SK-N-SH (cell line): ENCODE data around the gene TEKT2.

ENCODE experiments used
- CTCF ChIP-seq: fragments of 200-600 bp; sonication (generic); IDR thresholded peaks from 2 replicates; pipeline ENCODE4 v1.6.1; 2017; ENCODE audit warnings: antibody characterized with exemption, mild to moderate bottlenecking, moderate library complexity
- NRF1 ChIP-seq: IDR thresholded peaks from 2 replicates; pipeline ENCODE4 v1.6.1; 2012; ENCODE audit warnings: low read depth, mild to moderate bottlenecking, low read length
- POLR2AphosphoS5 ChIP-seq: IDR thresholded peaks from 2 replicates; pipeline ENCODE4 v1.6.1; 2012; ENCODE audit warnings: low read depth, low read length
- REST ChIP-seq: IDR thresholded peaks from 2 replicates; pipeline ENCODE4 v1.6.1; 2012; ENCODE audit warnings: mild to moderate bottlenecking, low read depth, low read length, moderate library complexity
- RFX5 ChIP-seq: IDR thresholded peaks from 2 replicates; pipeline ENCODE4 v1.6.1; 2012; ENCODE audit warnings: mild to moderate bottlenecking, improper control_type of control experiment, low read length
- SIN3A ChIP-seq: IDR thresholded peaks from 2 replicates; pipeline ENCODE4 v1.6.1; 2012; ENCODE audit warnings: low read depth, mild to moderate bottlenecking, low read length, moderate library complexity, borderline replicate concordance
- TAF1 ChIP-seq: IDR thresholded peaks from 2 replicates; pipeline ENCODE4 v1.6.1; 2012; ENCODE audit warnings: low read depth, mild to moderate bottlenecking, low read length, moderate library complexity, borderline replicate concordance
- TCF12 ChIP-seq: IDR thresholded peaks from 2 replicates; pipeline ENCODE4 v1.4.0; 2012
- TEAD4 ChIP-seq: IDR thresholded peaks from 2 replicates; pipeline ENCODE4 v1.4.0; 2012; ENCODE audit warnings: mild to moderate bottlenecking, borderline replicate concordance; ENCODE audit not compliant: insufficient read depth

- TF ChIP-seq RFX5 (no peak), TCF12 (no peak), POLR2AphosphoS5 (no peak), TEAD4 (no peak), REST (no peak), SIN3A (no peak), CTCF (no peak), NRF1 (no peak), TAF1 (no peak)
Measured at GRCh38 chr1:36086529-36087232, 2.8 kb downstream of the TEKT2 start.
